ENCODE data around the gene MAF.

The MAF gene

GRCh38 chr16:79587296-79587695 lies 13.2 kb downstream of the MAF start:
- no peak for DNase-seq

GRCh38 chr16:79582789-79583188 lies 17.7 kb downstream of the MAF start:
- no peak for DNase-seq

GRCh38 chr16:79580453-79581191 lies 19.9 kb downstream of the MAF start:
- DNase-seq, result no peak

- DNase-seq, result no peak
Measured at GRCh38 chr16:79576602-79577001, 23.9 kb downstream of the MAF start.

DNA sequence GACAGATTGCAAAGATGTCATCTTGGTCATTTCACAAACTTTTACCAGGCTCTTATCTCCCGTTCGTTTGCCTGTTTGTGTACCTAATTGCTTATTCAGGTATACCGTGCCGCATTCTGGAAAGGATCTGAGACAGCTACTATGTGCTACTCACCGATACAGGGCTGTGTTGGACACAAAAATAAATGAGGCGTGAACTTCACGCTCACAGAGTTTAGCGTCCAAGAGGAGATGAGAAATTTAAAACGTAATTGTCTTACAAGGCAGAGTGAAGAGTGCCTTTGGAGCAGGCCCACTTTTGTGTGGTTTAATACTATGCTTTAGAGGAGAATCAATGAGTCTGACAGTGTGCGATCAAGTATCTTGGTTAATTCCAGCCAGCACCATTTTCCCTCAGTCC lies 26.7 kb downstream of the MAF start:
- DNase-seq, result no peak

- no peak for DNase-seq
Measured at GRCh38 chr16:79573071-79573470, 27.5 kb downstream of the MAF start.

GRCh38 chr16:79571903-79572535 lies 28.5 kb downstream of the MAF start:
- no peak for DNase-seq

- no peak for DNase-seq
Measured at GRCh38 chr16:79571065-79571902, 29.3 kb downstream of the MAF start.

DNA sequence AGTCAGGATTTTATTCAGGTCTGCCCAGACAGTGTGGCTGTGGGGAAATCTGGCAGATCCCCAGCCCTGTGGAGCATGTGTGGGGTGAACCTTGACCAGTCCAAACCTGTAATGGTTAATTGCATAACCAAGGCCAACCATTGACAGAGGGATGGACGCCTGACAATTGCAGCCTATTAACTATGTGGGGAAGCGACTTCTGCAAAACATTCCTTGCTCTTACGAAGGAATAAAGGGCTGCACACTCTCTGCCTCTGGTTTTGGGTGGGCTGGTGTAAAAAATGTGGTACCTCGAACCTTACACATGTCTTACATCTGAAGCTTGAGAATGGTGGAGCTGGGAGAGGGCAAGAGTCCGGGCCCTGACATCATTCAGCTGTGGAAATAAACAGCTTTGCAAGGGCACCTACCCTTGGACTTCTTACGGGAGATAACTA lies 35.8 kb downstream of the MAF start:
- DNase-seq, result no peak

DNA sequence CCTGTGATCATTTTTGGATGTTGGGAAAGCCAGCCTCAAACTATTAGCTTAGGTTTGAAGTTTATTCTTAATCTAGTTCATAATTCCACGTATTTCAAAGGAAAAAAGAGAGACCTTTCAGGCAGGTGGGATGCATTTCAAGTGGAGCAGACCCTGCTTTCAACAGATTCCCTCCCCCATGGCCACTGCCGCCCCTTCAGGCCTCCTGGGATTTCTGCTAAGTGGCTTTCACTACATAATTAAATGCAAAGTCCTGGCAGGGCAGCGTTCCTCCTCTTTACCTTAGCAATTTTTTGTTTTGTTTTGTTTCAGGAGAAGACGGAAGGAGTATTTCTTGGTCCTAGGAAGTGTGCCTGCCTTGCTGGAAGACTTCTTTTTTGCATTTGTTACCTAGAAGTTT lies 36.6 kb downstream of the MAF start:
- DNase-seq, result no peak

DNA sequence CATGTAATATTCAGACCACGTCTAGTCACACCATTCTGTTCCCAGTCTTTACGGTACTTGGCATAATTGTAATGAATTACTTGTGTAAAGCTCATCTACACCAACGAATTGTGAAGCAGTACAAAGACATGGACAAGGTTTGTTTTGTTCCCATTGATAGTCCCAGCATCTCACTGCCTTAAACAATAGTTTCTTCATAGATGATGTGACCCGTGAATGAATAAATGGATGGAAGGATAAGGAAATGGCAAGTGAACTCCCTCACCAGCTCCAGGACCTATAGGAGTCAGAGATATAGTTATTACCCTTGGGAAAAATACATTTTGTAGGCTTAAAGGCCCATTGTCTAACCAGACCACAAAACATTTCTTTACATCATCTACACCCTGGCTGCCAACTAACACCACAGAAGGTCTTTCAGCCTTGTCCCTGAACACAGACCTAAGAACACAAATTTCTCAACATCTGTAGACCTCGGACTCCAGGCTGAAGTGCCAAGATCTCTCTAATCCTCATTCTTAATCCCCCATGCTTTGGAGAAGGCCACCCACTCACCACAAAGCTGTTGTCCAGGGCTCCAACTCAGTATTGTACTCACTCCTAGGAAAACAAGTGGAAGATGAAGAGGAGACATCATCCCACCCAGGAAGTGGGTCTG lies 38.2 kb downstream of the MAF start:
- DNase-seq, result no peak

DNA sequence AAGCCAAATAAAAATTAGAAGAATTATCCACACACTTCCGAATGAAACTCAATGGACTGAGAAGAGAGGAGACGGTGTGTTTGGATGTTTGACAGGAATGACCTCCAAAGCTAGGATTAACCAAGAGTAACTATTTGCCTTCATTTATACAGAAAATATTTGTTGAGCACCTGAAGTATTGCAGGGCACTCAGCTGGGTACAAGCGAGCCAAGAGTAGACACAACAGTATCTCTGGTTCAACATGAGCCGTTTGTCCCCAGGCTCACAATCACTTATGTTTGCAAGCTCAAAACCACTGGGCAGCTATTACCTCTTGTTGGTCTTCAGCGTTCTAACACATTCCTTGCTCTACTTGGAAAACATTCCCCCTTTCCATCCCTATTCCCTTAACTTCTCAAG lies 38.8 kb downstream of the MAF start:
- DNase-seq, result no peak

- no peak for DNase-seq
Measured at GRCh38 chr16:79560923-79561322, 39.6 kb downstream of the MAF start.

- no peak for DNase-seq
Measured at GRCh38 chr16:79560318-79560717, 40.2 kb downstream of the MAF start.

- no peak for DNase-seq
Measured at GRCh38 chr16:79559532-79559931, 41.0 kb downstream of the MAF start.

GRCh38 chr16:79557421-79557820 lies 43.1 kb downstream of the MAF start:
- DNase-seq, result no peak

DNA sequence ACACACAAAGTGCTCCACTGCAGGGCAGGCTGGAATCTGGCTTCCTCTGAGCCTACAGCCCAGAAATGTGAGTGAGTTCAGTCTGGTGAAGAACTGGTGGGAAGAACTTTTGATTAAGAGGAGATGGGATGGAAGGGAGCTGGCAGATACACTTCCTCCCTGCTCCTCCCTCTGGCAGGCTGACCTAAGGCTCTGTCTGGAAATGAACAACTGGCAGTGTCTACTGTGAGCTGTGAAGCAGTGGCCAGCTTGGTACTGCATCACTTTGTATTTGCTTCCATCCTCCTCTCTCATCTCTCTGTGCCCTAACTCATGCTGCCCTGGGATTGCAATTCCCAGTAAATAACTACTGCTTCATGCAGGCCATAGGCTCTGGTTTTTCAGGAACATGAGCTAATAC lies 45.6 kb downstream of the MAF start:
- DNase-seq, result no peak

- no peak for DNase-seq
Measured at GRCh38 chr16:79550373-79550772, 50.2 kb downstream of the MAF start.

DNA sequence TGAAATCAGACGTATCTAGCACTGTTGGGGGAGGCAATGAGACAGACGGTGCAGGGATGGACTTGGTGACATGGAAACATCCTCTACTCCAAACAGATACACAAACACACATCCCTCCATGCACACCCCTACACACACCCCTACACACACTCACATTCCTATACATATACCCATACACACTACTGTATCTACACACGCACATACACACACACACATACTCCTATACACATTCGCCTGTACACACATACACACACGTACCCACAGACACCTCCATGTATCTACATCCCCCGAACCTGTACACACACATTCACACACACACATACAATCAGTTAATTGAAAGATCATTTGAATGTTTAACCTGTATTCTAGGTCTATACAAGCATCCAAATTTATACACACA lies 53.5 kb downstream of the MAF start:
- no peak for DNase-seq
